A673 (cell line): ENCODE data around the gene MROH9.

ENCODE experiments used
- CTCF ChIP-seq: fragments of 300-800, 200-600 bp; sonication (generic); conservative IDR thresholded peaks from 2 replicates; pipeline ENCODE4 v1.5.1; 2017; ENCODE audit warnings: low read depth, mild to moderate bottlenecking, antibody characterized with exemption, low read length, moderate library complexity, mixed read lengths
- EZH2 ChIP-seq: fragments of 200-600 bp; sonication (generic); IDR thresholded peaks from 2 replicates; pipeline ENCODE4 v1.6.1; 2017; ENCODE audit warnings: borderline replicate concordance, low read depth, mild to moderate bottlenecking, mixed read lengths, antibody characterized with exemption, low read length; ENCODE audit not compliant: poor library complexity, severe bottlenecking

GRCh38 chr1:170959385-170959784 is 24.1 kb downstream of the MROH9 start:
- TF ChIP-seq CTCF = no peak
- no peak for TF ChIP-seq EZH2
